Measurements from ENCODE around the gene CCKAR. TPM values are rescaled to one million over a fixed set of nuclear protein-coding genes. Genes with fewer than 3 reads are reported as not detected.

The CCKAR gene
- total and polyA plus RNA-seq, 2 donors from 2014 or later = 0.22 TPM; not detected in 1

DNA sequence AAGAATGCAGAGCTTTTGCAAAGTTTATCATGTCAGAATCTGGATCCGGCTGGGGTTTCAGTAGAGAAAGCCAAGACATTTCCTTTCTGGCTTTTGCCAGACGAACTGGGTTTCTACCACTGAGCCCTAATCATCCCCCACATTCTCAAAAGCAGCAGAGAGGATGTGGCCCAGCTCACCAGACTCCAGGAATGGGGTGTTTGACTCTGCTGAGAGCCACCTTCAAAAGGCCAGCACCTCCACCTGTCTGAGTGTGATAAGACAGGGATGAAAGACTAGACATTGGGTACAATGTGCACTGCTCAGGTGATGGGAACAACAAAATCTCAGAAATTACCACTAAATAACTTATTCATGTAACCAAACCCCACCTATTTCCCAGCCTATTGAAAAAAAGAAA, 25.7 kb upstream of the CCKAR start:
- H3K27ac ChIP-seq (ENCODE audit: low read depth in 2 of 2, low read length in 2 of 2) = no peak overlapping the region
- FAIRE-seq = no peak
- no peaks in the 10 kb centered on the region for H3K27me3 ChIP-seq (ENCODE audit: control insufficient read depth, insufficient read depth, low read length)
- H3K9ac ChIP-seq (ENCODE audit: low read length in 3 of 3) = no peak overlapping the region
- H3K4me1 ChIP-seq (ENCODE audit: control insufficient read depth in 2 of 3, insufficient read depth in 2 of 3, low read depth in 1 of 3, low read length in 3 of 3) = no peaks in the 10 kb centered on the region
- H3K4me3 ChIP-seq (ENCODE audit: low read length in 3 of 3) = no peak overlapping the region
- H3K36me3 ChIP-seq (ENCODE audit: control insufficient read depth in 2 of 3, insufficient read depth in 3 of 3, low read length in 3 of 3) = no peaks in the 10 kb centered on the region
- intact Hi-C loops (cut with DNase I) = no loop called here
- H3K9me3 ChIP-seq (ENCODE audit: control insufficient read depth in 2 of 3, insufficient read depth in 1 of 3, low read length in 3 of 3) = no peaks in the 10 kb centered on the region
- DNase-seq = no peak
- TF ChIP-seq, protein P1, sequence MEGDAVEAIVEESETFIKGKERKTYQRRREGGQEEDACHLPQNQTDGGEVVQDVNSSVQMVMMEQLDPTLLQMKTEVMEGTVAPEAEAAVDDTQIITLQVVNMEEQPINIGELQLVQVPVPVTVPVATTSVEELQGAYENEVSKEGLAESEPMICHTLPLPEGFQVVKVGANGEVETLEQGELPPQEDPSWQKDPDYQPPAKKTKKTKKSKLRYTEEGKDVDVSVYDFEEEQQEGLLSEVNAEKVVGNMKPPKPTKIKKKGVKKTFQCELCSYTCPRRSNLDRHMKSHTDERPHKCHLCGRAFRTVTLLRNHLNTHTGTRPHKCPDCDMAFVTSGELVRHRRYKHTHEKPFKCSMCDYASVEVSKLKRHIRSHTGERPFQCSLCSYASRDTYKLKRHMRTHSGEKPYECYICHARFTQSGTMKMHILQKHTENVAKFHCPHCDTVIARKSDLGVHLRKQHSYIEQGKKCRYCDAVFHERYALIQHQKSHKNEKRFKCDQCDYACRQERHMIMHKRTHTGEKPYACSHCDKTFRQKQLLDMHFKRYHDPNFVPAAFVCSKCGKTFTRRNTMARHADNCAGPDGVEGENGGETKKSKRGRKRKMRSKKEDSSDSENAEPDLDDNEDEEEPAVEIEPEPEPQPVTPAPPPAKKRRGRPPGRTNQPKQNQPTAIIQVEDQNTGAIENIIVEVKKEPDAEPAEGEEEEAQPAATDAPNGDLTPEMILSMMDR (IDR thresholded peaks at IDR 0.05; ENCODE audit: borderline replicate concordance, extremely low read depth, insufficient read depth) = no peak

DNA sequence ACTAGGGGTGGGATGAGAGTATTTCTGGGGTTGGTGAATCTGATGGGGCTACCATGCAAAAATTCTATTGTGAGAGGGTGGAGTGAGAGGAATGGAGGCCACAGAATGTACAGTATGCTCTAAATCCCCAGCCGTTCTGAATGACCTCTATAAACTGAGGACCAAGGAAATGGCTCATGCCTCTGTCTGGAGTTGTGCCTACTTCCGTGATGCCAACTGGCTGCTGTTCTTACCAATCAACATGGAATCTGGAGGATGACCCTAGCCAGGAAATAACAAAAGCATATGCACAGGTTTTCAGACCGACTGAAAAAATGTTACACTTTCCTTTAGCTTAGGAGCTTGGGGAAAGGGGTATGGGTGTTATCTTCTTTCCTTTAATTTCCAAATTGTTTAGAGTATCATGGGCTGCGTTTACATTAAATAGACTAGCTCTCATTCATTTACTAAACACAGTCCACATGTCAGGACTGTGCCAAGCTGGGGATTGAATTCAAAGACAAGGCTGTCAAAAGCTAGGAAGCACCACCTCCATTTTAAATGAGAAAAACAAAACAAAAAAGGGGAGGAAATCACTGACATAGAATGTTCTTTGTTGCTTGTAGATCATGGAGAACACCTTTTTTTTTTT, 20.2 kb upstream of the CCKAR start:
- FAIRE-seq (no peak), DNase-seq (no peak)
- no peaks in the 10 kb centered on the region for H3K9me3 ChIP-seq (ENCODE audit: control insufficient read depth in 2 of 3, insufficient read depth in 1 of 3, low read length in 3 of 3)
- H3K36me3 ChIP-seq (ENCODE audit: control insufficient read depth in 2 of 3, insufficient read depth in 3 of 3, low read length in 3 of 3) = no peaks in the 10 kb centered on the region
- H3K27me3 ChIP-seq (ENCODE audit: control insufficient read depth, insufficient read depth, low read length) = no peaks in the 10 kb centered on the region
- TF ChIP-seq, protein P1 (IDR thresholded peaks at IDR 0.05; ENCODE audit: borderline replicate concordance, extremely low read depth, insufficient read depth) = no peak
- no peaks in the 10 kb centered on the region for H3K4me1 ChIP-seq (ENCODE audit: control insufficient read depth in 2 of 3, insufficient read depth in 2 of 3, low read depth in 1 of 3, low read length in 3 of 3)
- intact Hi-C loops (cut with DNase I) = no loop called here
- no peak overlapping the region for H3K27ac ChIP-seq (ENCODE audit: low read depth in 2 of 2, low read length in 2 of 2)
- H3K4me3 ChIP-seq (ENCODE audit: low read length in 3 of 3) = no peak overlapping the region
- H3K9ac ChIP-seq (ENCODE audit: low read length in 3 of 3) = no peak overlapping the region

DNA sequence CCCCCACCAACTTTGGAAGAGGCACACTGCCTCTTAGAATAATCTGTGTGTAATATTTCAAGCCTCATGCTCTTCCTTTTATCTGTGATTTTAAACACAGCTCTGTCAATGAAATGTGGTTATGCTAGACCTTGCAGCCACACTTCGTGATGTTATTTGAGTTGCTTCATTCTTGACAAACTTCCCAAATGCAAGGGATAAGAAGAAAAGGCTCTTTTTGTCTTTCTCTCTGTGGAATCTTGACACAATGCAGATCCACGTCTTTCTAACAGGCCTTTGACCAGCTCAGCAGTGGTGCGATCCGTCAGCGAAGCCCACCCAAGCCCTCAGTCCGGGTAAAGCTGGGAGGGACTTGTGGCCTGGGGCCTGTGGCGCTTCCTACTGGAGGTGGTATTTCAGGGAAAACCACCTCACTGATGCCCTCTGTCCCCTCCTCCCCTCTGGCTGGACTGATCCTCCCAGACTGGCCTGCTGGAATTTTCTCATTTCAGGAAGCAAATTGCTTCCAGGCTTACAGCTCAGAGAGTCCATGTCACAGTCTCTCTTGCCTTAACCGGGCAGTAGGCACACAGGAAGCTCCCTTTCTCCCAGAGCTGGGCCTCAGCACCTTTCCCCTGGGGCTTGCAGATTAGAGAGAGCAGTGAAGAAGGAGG, 19.5 kb upstream of the CCKAR start:
- Histone ChIP-seq H3K9ac (ENCODE audit: low read length in 3 of 3) (no peak overlapping the region), H3K9me3 (ENCODE audit: control insufficient read depth in 2 of 3, insufficient read depth in 1 of 3, low read length in 3 of 3) (no peaks in the 10 kb centered on the region), H3K4me1 (ENCODE audit: control insufficient read depth in 2 of 3, insufficient read depth in 2 of 3, low read depth in 1 of 3, low read length in 3 of 3) (no peaks in the 10 kb centered on the region), H3K27me3 (ENCODE audit: control insufficient read depth, insufficient read depth, low read length) (no peaks in the 10 kb centered on the region), H3K27ac (ENCODE audit: low read depth in 2 of 2, low read length in 2 of 2) (no peak overlapping the region), H3K36me3 (ENCODE audit: control insufficient read depth in 2 of 3, insufficient read depth in 3 of 3, low read length in 3 of 3) (no peaks in the 10 kb centered on the region), H3K4me3 (ENCODE audit: low read length in 3 of 3) (no peak overlapping the region)
- intact Hi-C loops (cut with DNase I) = no loop called here
- TF ChIP-seq, protein P1 (IDR thresholded peaks at IDR 0.05; ENCODE audit: borderline replicate concordance, extremely low read depth, insufficient read depth) = no peak
- DNase-seq (no peak), FAIRE-seq (no peak)

Measured in kidney (tissue), 14 donors.